GM23338 (cell line): ENCODE measurements around the gene MYL5.

ENCODE experiments used
- EZH2 ChIP-seq: fragments of 200-600 bp; sonication (generic); IDR thresholded peaks from one replicate; pipeline ENCODE4 v1.8.0; 2017; ENCODE audit warnings: antibody characterized with exemption, mild to moderate bottlenecking, low read depth; ENCODE audit not compliant: unreplicated experiment
- TF ChIP-seq, protein P1 (sequence below), 2 experiments: fragments of 200-600 bp in 1 of 2; sonication (generic) in 1 of 2; conservative IDR thresholded peaks; 2 replicates each; pipeline versions ENCODE4 v1.5.1 to v1.6.1; 2016 to 2017; ENCODE audit warnings: antibody characterized with exemption in 2 of 2, low read depth in 2 of 2, mild to moderate bottlenecking in 2 of 2, moderate library complexity in 1 of 2
- TF ChIP-seq, protein P2 (sequence below): IDR thresholded peaks from one replicate; pipeline ENCODE4 v1.6.1; 2018; ENCODE audit warnings: antibody characterized with exemption; ENCODE audit not compliant: unreplicated experiment

DNA sequence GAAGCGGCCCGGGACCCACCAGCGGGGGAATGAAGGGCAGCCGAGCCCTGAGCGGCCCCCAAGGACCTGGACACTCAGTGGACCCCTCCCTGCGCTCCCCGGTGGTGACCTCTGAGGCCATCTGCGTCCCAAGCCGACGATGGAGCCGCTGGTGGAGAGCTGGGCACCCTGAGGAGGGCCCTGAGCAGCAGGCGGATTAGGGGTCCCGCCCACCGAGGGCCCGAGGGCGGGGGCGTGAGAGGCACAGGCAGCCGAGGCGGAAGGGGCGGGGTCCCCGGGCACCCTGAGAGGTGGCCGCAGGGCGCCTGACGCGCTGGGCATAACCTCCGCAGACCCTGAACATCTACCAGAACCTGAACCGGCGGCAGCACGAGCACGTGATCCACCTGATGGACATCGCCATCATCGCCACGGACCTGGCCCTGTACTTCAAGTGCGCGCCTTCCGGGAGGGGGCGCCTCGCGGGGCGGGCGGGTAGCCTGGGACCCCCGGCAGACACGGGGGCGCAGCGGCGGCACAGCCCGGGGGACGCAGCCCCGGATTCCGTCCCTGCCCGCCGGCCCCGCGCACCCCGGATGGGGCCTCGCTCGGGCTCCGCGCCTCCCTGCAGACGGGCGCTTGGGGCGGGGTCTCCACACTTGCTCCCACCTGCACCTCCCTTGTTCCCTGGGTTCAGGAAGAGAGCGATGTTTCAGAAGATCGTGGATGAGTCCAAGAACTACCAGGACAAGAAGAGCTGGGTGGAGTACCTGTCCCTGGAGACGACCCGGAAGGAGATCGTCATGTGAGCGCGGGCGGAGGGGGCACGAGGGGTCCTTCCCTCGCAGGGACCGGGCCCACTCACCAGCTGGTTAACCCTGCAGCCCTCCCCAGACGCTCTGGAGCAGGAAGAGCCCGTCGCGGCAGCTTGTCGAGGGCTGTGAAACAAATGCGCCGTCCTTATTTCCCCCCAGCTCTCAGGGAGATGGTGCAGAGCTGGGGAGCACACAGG lies 10.6 kb upstream of the MYL5 start:
- TF ChIP-seq, protein P1, sequence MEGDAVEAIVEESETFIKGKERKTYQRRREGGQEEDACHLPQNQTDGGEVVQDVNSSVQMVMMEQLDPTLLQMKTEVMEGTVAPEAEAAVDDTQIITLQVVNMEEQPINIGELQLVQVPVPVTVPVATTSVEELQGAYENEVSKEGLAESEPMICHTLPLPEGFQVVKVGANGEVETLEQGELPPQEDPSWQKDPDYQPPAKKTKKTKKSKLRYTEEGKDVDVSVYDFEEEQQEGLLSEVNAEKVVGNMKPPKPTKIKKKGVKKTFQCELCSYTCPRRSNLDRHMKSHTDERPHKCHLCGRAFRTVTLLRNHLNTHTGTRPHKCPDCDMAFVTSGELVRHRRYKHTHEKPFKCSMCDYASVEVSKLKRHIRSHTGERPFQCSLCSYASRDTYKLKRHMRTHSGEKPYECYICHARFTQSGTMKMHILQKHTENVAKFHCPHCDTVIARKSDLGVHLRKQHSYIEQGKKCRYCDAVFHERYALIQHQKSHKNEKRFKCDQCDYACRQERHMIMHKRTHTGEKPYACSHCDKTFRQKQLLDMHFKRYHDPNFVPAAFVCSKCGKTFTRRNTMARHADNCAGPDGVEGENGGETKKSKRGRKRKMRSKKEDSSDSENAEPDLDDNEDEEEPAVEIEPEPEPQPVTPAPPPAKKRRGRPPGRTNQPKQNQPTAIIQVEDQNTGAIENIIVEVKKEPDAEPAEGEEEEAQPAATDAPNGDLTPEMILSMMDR (conservative IDR thresholded peaks at IDR 0.05; ENCODE audit: low read depth in 2 of 2): peak in 1 of 2 experiments; percentile 43; a peak in 2 of 4 replicates
- no peak for TF ChIP-seq EZH2
- TF ChIP-seq, protein P2, sequence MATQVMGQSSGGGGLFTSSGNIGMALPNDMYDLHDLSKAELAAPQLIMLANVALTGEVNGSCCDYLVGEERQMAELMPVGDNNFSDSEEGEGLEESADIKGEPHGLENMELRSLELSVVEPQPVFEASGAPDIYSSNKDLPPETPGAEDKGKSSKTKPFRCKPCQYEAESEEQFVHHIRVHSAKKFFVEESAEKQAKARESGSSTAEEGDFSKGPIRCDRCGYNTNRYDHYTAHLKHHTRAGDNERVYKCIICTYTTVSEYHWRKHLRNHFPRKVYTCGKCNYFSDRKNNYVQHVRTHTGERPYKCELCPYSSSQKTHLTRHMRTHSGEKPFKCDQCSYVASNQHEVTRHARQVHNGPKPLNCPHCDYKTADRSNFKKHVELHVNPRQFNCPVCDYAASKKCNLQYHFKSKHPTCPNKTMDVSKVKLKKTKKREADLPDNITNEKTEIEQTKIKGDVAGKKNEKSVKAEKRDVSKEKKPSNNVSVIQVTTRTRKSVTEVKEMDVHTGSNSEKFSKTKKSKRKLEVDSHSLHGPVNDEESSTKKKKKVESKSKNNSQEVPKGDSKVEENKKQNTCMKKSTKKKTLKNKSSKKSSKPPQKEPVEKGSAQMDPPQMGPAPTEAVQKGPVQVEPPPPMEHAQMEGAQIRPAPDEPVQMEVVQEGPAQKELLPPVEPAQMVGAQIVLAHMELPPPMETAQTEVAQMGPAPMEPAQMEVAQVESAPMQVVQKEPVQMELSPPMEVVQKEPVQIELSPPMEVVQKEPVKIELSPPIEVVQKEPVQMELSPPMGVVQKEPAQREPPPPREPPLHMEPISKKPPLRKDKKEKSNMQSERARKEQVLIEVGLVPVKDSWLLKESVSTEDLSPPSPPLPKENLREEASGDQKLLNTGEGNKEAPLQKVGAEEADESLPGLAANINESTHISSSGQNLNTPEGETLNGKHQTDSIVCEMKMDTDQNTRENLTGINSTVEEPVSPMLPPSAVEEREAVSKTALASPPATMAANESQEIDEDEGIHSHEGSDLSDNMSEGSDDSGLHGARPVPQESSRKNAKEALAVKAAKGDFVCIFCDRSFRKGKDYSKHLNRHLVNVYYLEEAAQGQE: no peak
